HG03095 (cell line): ENCODE results near the gene LASP1.
A peak's percentile ranks its signal among the peaks of the same experiment; 100 is the strongest.

Source experiments
- ATAC-seq: cut with Tn5 transposase; IDR thresholded peaks from one replicate; pipeline ENCODE4 v1.9.1; 2021; ENCODE audit warnings: moderate library complexity; ENCODE audit not compliant: unreplicated experiment

The LASP1 gene

GRCh38 chr17:38885728-38886642 is 16.1 kb downstream of the LASP1 start:
- ATAC-seq: no peak

- ATAC-seq: no peak
These were observed 16.8 kb downstream of the LASP1 start for GRCh38 chr17:38886643-38887010.

GRCh38 chr17:38888842-38889241 is 19.0 kb downstream of the LASP1 start:
- no peak for ATAC-seq

- no peak for ATAC-seq
These were observed 20.0 kb downstream of the LASP1 start for GRCh38 chr17:38889745-38890409.

GRCh38 chr17:38890410-38890746 is 20.5 kb downstream of the LASP1 start:
- ATAC-seq: no peak

- no peak for ATAC-seq
These were observed 21.6 kb downstream of the LASP1 start for GRCh38 chr17:38891441-38891840.

GRCh38 chr17:38892083-38892482 is 22.2 kb downstream of the LASP1 start:
- no peak for ATAC-seq

GRCh38 chr17:38892620-38893019 is 22.8 kb downstream of the LASP1 start:
- no peak for ATAC-seq

GRCh38 chr17:38893113-38893512 is 23.3 kb downstream of the LASP1 start:
- ATAC-seq: no peak

GRCh38 chr17:38893607-38894006 is 23.7 kb downstream of the LASP1 start:
- ATAC-seq: no peak

- ATAC-seq: no peak
These were observed 24.4 kb downstream of the LASP1 start for GRCh38 chr17:38894276-38894675.

GRCh38 chr17:38896346-38896954 is 26.6 kb downstream of the LASP1 start:
- ATAC-seq: no peak

- no peak for ATAC-seq
These were observed 27.3 kb downstream of the LASP1 start for GRCh38 chr17:38897176-38897575.

GRCh38 chr17:38897671-38898290 is 27.9 kb downstream of the LASP1 start:
- ATAC-seq: no peak

- no peak for ATAC-seq
These were observed 28.4 kb downstream of the LASP1 start for GRCh38 chr17:38898291-38898679.

- peak; percentile 83 for ATAC-seq
These were observed 29.0 kb downstream of the LASP1 start for GRCh38 chr17:38898812-38899348.

GRCh38 chr17:38899421-38899820 is 29.6 kb downstream of the LASP1 start:
- no peak for ATAC-seq

GRCh38 chr17:38900978-38901656 is 31.3 kb downstream of the LASP1 start:
- no peak for ATAC-seq

GRCh38 chr17:38903404-38903803 is 33.5 kb downstream of the LASP1 start:
- ATAC-seq: no peak

GRCh38 chr17:38904892-38905291 is 35.0 kb downstream of the LASP1 start:
- no peak for ATAC-seq

GRCh38 chr17:38905375-38905774 is 35.5 kb downstream of the LASP1 start:
- ATAC-seq: no peak
